Right forelimb (tissue), 1 donor: ENCODE measurements around the gene SND1.

Experiments used
- DNase-seq: peaks from one replicate; pipeline ENCODE4 v3.0.0-alpha.2; 2018

Gene SND1

GRCh38 chr7:127770885-127771284, 118.9 kb downstream of the SND1 start:
- DNase-seq = no peak

GRCh38 chr7:127771707-127772106, 119.7 kb downstream of the SND1 start:
- DNase-seq = no peak

DNA sequence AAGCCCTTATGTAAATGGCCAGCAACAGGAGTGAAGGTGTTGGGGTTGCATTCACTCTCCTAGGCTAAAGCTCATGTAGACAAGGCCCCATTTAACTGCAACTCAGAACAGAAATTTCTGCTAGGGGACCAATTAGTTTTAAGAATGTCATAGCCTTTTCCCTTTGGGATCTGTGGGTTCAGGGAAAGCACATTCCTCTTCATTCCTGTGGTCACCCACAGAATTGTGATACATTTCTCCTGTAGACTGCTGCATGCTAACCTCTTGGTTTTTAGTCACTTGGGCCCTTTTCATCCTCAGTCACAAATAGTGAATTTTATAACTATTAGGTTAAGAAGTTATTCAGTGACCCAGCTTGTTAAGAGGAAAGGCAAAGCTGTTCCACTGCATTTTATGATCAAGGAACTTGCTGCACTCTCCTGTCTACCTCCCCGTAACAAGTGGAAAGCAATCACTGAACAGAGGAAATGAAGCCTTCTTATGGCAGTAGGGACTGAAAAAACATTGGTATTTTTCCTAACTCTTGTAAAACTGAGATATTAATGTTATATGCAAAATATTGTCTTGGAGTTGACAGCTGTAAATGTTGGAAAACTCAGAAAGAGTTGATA, 124.9 kb downstream of the SND1 start:
- no peak for DNase-seq

- no peak for DNase-seq
These were observed 128.5 kb downstream of the SND1 start for GRCh38 chr7:127780489-127780888.

DNA sequence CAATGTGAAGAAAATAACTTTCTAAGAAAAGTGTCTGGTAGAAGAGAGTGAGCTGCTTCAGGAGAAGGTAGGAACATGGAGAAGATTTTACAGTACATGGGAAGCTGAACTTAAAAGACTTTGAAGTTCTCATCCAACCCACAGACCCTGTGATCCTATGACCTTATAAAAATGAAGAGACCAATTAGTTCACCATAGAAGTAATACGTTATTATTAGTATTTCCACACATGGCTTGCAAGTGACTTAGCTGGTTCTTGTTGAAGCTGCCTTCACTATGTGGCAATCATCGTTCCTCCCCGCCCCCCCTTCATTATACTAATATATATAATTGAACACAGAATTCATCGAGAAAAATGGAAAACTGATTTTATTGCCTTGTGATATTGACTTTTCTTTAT, 129.1 kb downstream of the SND1 start:
- DNase-seq = no peak

- no peak for DNase-seq
These were observed 130.1 kb downstream of the SND1 start for GRCh38 chr7:127782075-127782474.

DNA sequence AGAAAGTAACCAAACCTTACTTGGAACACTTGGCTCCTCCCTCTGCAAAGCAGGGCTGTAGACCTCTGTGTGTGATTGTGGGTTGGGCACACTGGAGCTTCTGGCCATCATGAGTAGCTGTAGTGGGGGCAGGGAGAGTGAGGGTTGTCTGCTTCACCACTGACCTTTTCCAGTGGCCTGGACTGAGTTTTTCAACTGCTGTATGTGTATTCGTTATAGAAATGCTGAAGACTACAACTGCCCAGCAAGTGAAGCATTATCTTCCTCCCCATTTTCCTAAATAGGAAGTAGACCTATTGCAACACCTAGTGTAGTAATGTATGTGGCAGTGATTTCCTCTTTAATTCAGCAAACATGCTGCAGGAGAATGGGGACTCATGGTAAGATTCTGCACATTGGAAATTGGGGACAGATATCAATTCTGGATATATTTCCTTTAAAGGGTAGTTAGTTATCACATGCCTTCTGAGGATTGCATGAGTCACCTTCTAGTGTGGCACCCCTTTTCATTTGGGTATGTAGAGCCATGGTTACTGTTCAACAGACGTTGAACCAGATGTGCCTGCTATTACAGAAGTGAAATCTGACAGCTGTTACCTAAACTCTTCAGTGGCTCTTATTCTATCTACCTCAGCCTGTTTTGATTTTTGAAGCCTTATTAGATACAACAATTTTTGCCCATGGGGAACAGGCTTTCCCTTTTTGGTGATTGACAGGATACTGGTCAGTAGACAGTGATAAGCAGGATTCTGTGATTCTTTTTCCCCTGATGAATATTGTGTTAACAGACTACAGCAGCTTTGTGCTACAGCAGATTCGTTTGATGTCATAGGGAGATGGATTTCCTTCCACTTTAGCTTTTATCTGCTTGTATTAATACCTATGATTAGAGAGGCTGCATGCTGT, 130.9 kb downstream of the SND1 start:
- DNase-seq = no peak

- no peak for DNase-seq
These were observed 134.2 kb downstream of the SND1 start for GRCh38 chr7:127786184-127786583.

- DNase-seq = no peak
These were observed 137.0 kb downstream of the SND1 start for GRCh38 chr7:127789031-127789430.

GRCh38 chr7:127791446-127792189, 139.6 kb downstream of the SND1 start:
- DNase-seq = no peak

DNA sequence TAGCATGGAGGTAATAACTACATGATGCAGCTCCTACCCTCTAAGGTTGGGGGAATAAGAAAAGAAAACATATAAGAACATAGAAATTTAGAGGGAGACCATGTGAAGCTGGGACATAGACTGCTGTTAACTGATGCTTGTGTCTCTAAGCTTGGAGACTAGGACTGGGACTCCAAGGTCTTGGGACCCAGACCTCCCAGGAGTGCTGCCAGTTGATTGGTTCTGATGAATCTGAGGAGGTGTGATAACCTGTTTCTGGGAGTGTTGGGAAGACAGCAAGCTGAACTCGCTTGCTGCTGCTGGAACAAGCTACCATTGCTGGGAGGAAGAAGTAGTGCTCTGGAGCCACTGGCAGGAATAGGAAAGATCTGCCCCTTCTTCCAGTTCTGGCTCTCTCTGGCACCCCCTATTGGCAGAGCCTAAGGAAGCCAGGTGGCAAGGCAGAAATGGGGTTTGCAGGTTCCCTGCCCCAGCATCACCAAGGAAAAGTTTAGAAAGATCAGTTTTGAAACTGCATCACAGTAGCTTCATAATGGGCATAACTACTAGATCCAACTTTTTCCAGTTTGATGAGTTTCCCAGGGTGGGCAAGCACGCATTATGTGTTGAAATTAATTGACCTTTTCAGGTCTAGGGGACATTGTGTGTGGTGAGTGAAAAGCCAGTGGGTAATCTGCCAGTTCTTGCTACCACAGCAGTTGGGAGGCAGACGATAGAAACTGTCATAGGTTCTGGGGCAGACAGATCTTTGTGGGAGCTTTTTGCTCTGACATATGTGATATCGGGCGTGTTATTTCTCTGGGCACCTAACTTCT, 140.7 kb downstream of the SND1 start:
- DNase-seq = no peak

GRCh38 chr7:127793582-127793981, 141.6 kb downstream of the SND1 start:
- DNase-seq = no peak

- DNase-seq = no peak
These were observed 142.1 kb downstream of the SND1 start for GRCh38 chr7:127794136-127794535.

- DNase-seq = no peak
These were observed 142.6 kb downstream of the SND1 start for GRCh38 chr7:127794551-127794950.

DNA sequence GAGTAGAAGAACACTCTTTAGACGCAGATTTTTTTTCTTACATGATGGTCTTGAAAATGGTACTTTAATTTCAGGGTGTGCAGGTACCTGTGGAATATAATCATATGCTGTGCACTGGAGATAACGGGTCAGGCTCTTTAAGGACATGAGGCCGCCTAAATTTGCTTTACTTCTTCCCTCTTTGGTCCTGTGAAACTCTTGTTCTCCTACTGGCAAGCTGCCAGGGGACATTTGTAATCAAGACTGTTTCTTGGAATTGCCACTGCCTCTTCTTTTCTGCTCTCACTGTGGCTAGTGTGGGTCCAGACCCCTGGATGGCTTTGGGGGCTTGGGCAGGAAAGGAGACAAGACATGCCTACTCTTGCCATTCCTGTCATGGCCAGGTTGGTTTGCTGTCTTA, 146.0 kb downstream of the SND1 start:
- DNase-seq = no peak

DNA sequence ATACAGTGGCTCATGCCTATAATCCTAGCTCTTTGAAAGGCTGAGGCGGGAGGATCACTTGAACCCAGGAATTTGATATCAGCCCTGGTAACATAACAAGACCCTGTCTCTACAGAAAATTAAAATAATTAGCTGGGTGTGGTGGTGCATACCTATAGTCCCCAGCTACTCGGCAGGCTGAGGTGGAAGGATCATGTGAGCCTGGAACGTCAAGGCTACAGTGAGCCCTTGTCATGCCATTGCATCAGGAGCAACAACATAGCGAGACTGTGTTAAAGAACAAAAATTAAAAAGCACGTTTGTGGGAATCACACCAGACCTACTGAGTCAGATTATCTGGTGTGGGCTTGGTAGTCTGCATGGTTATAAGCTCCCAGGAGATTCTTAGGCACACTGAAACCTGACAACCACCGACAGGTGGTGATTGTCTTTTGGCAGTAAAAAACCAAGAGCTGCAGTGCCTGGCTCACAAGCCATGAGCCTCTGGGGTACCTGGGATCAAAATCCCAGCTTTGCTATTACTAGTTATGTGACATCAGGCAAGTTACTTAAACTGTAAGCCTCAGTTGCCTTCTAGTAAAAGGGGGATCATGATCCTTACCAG, 146.9 kb downstream of the SND1 start:
- DNase-seq = no peak

DNA sequence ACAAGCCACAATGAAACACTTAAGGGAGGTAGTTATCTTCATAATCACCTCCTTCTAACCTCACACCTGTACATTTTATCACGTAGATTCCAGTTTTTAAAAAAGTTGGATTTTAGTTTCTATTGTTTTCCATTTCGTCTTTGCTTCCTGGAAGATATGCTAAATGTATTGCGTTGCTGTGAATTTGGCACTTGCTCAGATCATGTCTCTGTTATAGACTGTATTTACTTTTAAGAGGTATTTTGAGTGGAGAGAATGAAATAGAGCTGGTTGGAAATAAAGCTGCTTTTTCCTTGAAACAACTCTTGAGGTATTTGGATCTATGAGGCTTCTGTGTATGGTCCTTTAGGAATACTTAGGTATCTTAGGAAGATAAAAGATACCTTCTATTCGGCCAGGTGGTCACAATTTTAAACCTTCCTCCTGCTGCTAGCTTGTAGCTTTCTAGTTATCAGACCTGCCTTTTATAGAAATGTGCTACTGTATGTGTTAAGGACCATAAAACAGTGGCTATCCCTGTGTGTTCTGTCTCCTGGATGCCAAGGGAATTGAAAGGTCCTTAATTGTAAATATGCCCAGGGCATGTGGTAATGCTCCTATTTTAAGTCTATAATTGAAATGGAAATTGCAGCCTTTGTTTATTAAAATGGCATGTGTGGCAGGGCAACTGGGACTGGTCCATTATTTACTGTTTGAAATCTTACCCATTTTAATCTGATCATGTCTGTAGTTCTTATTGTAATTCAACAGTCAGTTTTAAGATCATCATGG, 147.7 kb downstream of the SND1 start:
- no peak for DNase-seq

DNA sequence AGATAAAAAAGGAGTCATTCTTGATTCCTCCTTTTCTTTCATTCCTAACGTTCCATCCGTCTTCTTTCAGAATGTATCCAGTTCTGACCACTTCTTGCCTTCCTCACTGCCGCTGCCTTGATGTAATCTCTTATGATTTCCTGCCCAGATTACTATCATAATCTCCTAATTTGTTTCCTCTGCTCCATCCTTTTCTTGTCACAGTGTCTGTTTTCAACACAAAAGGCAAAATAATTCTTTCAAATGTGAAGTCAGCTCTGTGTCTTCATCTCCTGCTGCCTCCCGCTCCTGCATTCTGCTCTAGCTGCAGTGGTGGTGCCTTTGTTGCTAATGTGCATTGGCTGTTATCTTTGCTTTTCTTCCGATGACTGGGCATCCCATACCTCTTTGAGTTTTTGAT, 150.9 kb downstream of the SND1 start:
- DNase-seq = no peak

GRCh38 chr7:127803626-127804025, 151.6 kb downstream of the SND1 start:
- DNase-seq = no peak

DNA sequence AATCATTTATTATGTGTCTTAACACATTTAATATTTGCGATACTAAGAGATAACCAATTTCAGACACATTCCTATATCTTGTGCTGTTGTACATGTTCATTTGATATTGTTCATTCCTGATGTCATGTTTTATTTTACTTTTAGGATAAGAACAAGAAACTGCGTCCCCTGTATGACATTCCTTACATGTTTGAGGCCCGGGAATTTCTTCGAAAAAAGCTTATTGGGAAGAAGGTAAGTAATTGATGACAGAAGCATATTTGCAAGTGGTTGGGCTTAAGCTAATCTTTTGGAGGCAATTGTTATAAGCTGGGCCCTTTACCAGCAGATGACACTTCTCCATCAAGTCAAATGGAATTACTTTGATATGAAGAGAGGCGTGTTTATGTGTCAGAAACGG, 155.3 kb downstream of the SND1 start:
- no peak for DNase-seq

DNA sequence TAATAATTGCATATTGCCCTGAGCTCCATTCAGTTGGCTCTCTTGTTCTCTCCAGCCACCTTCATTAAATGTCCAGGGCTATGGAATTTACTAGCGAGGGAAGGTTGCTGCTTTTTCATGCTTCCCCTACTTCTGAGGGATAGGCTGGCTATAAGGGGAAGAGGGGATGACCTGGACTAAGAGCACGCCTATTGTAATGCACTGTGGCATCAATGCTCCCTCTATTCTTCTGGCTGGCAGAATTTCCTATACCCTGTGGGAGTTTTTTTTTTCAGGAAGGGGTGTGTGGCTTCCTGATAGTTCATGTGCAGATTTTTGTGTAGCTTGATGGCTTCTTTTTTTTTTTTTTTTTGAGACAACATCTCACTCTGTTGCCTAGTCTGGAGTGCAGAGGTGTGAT, 155.8 kb downstream of the SND1 start:
- no peak for DNase-seq

DNA sequence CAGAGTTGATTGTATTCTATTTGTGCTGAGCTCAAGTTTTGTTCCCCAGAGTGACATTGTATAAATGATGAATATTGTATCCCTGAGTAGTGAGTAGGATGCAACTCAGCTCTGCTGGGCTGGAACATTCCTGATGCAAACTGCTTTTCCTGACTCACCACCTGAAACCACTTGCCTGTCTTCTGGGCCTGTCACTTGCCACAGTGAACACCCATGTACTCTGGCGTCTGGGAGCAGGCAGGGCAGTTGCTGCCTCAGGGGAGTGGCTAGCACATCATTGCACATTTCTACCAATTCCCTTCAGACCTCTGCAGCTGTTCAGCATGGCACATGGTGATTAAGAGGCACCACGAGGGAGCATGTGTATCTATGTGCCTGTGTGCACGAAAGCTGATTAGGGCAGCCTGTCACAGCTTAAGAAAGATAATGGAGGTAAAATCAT, 157.3 kb downstream of the SND1 start:
- no peak for DNase-seq
